8988T (cell line): ENCODE measurements around the gene RNF138.
"Not testable (repeated sequence)": the region's sequence is repeated elsewhere in the genome, so short reads cannot be mapped to it uniquely, and the experiment has no call there.

Source experiments
- DNase-seq: peaks from one replicate; pipeline ENCODE4 v3.0.0; 2011

RNF138 gene

GRCh38 chr18:32096946-32097345 lies 5.3 kb downstream of the RNF138 start:
- no peak for DNase-seq

- no peak for DNase-seq
These were observed 12.8 kb downstream of the RNF138 start for GRCh38 chr18:32104516-32104915.

- DNase-seq: no peak
These were observed 18.3 kb downstream of the RNF138 start for GRCh38 chr18:32110005-32110404.

- DNase-seq: no peak
These were observed 20.0 kb downstream of the RNF138 start for GRCh38 chr18:32111706-32112105.

GRCh38 chr18:32112826-32113225 lies 21.2 kb downstream of the RNF138 start:
- DNase-seq: no peak

GRCh38 chr18:32114293-32114942 lies 22.7 kb downstream of the RNF138 start:
- no peak for DNase-seq

- DNase-seq: no peak
These were observed 30.4 kb downstream of the RNF138 start for GRCh38 chr18:32122039-32122438.

GRCh38 chr18:32126538-32126937 lies 34.9 kb downstream of the RNF138 start:
- DNase-seq: no peak

GRCh38 chr18:32135625-32136024 lies 44.0 kb downstream of the RNF138 start:
- no peak for DNase-seq

GRCh38 chr18:32138332-32138982 lies 46.8 kb downstream of the RNF138 start:
- no peak for DNase-seq

GRCh38 chr18:32139835-32140283 lies 48.2 kb downstream of the RNF138 start:
- DNase-seq: no peak

GRCh38 chr18:32148185-32148870 lies 56.7 kb downstream of the RNF138 start:
- no peak for DNase-seq

- no peak for DNase-seq
These were observed 61.2 kb downstream of the RNF138 start for GRCh38 chr18:32152705-32153448.

GRCh38 chr18:32156855-32157254 lies 65.2 kb downstream of the RNF138 start:
- no peak for DNase-seq

- no peak for DNase-seq
These were observed 65.9 kb downstream of the RNF138 start for GRCh38 chr18:32157580-32157979.

- DNase-seq: peak; percentile 26
These were observed 66.5 kb downstream of the RNF138 start for GRCh38 chr18:32158108-32158624.

- not testable (repeated sequence) for DNase-seq
These were observed 67.0 kb downstream of the RNF138 start for GRCh38 chr18:32158631-32159030.

GRCh38 chr18:32160547-32160946 lies 68.9 kb downstream of the RNF138 start:
- DNase-seq: no peak

GRCh38 chr18:32167980-32168730 lies 76.5 kb downstream of the RNF138 start:
- no peak for DNase-seq

GRCh38 chr18:32173654-32174053 lies 82.0 kb downstream of the RNF138 start:
- no peak for DNase-seq

- no peak for DNase-seq
These were observed 83.0 kb downstream of the RNF138 start for GRCh38 chr18:32174719-32175118.

- no peak for DNase-seq
These were observed 83.6 kb downstream of the RNF138 start for GRCh38 chr18:32175265-32175664.
